Thymus (tissue), 14 donors: Measurements from ENCODE around the gene POTEJ. TPM values are rescaled to one million over a fixed set of nuclear protein-coding genes. Genes with fewer than 3 reads are reported as not detected.
"Not testable (repeated sequence)": the region's sequence is repeated elsewhere in the genome, so short reads cannot be mapped to it uniquely, and the experiment has no call there.

Experiments
- DNase-seq, 9 donors: peaks; one replicate each; pipeline ENCODE4 v3.0.0-alpha.2; 2013; ENCODE audit warnings: low spot score in 9 of 9, low read depth in 6 of 9, missing footprints in 1 of 9
- H3K27ac ChIP-seq, 2 donors: one replicate each; pipeline ENCODE4 v1.5.1; 2013; ENCODE audit warnings: control low read depth in 1 of 2, low read depth in 1 of 2, low read length in 1 of 2, mild to moderate bottlenecking in 1 of 2, moderate library complexity in 1 of 2
- H3K27me3 ChIP-seq, 2 donors: one replicate each; pipeline ENCODE4 v1.5.1; 2013; ENCODE audit warnings: low read length in 1 of 2; ENCODE audit not compliant: control insufficient read depth in 2 of 2, insufficient read depth in 1 of 2
- H3K36me3 ChIP-seq, 2 donors: one replicate each; pipeline ENCODE4 v1.5.1; 2013; ENCODE audit warnings: low read length in 1 of 2, mild to moderate bottlenecking in 1 of 2, moderate library complexity in 1 of 2; ENCODE audit not compliant: control insufficient read depth in 2 of 2, insufficient read depth in 2 of 2
- H3K4me1 ChIP-seq, 2 donors: one replicate each; pipeline ENCODE4 v1.5.1; 2013; ENCODE audit warnings: low read length in 2 of 2; ENCODE audit not compliant: control insufficient read depth in 2 of 2, insufficient read depth in 2 of 2
- H3K4me3 ChIP-seq, 2 donors: one replicate each; pipeline ENCODE4 v1.5.1; 2013; ENCODE audit warnings: low read length in 2 of 2, control low read depth in 1 of 2, mild to moderate bottlenecking in 1 of 2
- H3K9me3 ChIP-seq, 2 donors: one replicate each; pipeline ENCODE4 v1.5.1; 2013; ENCODE audit warnings: low read length in 1 of 2, mild to moderate bottlenecking in 1 of 2; ENCODE audit not compliant: control insufficient read depth in 2 of 2, insufficient read depth in 1 of 2
- WGBS: extraction: QIAGEN DNeasy Blood & Tissue Kit; methylation state at CpG from one replicate; pipeline ENCODE4 v1.1.7; 2013; 5-methylcytosine and 5-hydroxymethylcytosine counted together
- long read RNA-seq, 10 donors: transcript quantifications; one replicate each; lab custom pipeline, GENCODE V29; 2026
- polyA plus RNA-seq: library from polyadenylated mRNA; stranded (reverse); fragments of 200-250 nt; gene quantifications from one replicate; pipeline ENCODE4 v1.2.3, GENCODE V29; 2013
- total RNA-seq: library from RNA; stranded (reverse); fragments of 120-200 nt; gene quantifications from one replicate; pipeline ENCODE4 v1.2.4, GENCODE V29; 2013
- donor health status: healthy.

POTEJ gene
- total RNA-seq (0.09 TPM), polyA plus RNA-seq (0.02 TPM)
- long read RNA-seq, donor 1 = 0 reads
- long read RNA-seq, donor 2, partial matches to known transcripts = 0 of 71 reads
- long read RNA-seq, donor 2, other reads (novel, unspliced or antisense) = 71 of 71 reads
- long read RNA-seq, donor 3 = 0 reads
- long read RNA-seq, donor 4 = 0 reads
- long read RNA-seq, donor 5, partial matches to known transcripts = 6 of 6 reads
- long read RNA-seq, donor 5, other reads (novel, unspliced or antisense) = 0 of 6 reads
- long read RNA-seq, donor 6 = 0 reads
- long read RNA-seq, donor 7, partial matches to known transcripts = 0 of 14 reads
- long read RNA-seq, donor 7, other reads (novel, unspliced or antisense) = 14 of 14 reads
- long read RNA-seq, donor 8 = 0 reads
- long read RNA-seq, donor 9 = 0 reads
- long read RNA-seq, donor 10 = 0 reads

- DNase-seq, H3K27me3 ChIP-seq, H3K27ac ChIP-seq, H3K9me3 ChIP-seq, H3K36me3 ChIP-seq, H3K4me1 ChIP-seq, H3K4me3 ChIP-seq: not testable (repeated sequence)
- 95% methylated on average over 3 of the region's 13 CpGs for WGBS
Measured at GRCh38 chr2:130611140-130611539, at the start of gene POTEJ. Gene POTEJ (plus strand): TSS chr2:130611440. CDS start chr2:130611533, 93 bp downstream.

GRCh38 chr2:130566165-130566564 is 45.1 kb upstream of the POTEJ start:
- not testable (repeated sequence) for H3K4me1 ChIP-seq, H3K27ac ChIP-seq, DNase-seq, H3K9me3 ChIP-seq, H3K36me3 ChIP-seq, H3K27me3 ChIP-seq, H3K4me3 ChIP-seq
- no CpG with 5 or more reads among the region's 4 CpGs for WGBS

GRCh38 chr2:130571929-130572328 is 39.3 kb upstream of the POTEJ start:
- DNase-seq = not testable (repeated sequence)

GRCh38 chr2:130574230-130574629 is 37.0 kb upstream of the POTEJ start:
- H3K27ac ChIP-seq, H3K4me1 ChIP-seq, H3K4me3 ChIP-seq, H3K27me3 ChIP-seq, H3K9me3 ChIP-seq, DNase-seq, H3K36me3 ChIP-seq: not testable (repeated sequence)
- WGBS = 88% methylated on average over 7 of the region's 13 CpGs

More at GRCh38 chr2:130571929-130572328, 39.3 kb upstream of the POTEJ start:
- H3K27ac ChIP-seq, H3K4me3 ChIP-seq, H3K27me3 ChIP-seq, H3K4me1 ChIP-seq, H3K36me3 ChIP-seq, H3K9me3 ChIP-seq: not testable (repeated sequence)
- WGBS = no CpG with 5 or more reads among the region's 3 CpGs

- no CpG with 5 or more reads among the region's 8 CpGs for WGBS
- H3K36me3 ChIP-seq, H3K27me3 ChIP-seq, H3K9me3 ChIP-seq, DNase-seq, H3K4me3 ChIP-seq, H3K27ac ChIP-seq, H3K4me1 ChIP-seq: not testable (repeated sequence)
Measured at GRCh38 chr2:130576209-130576784, 34.9 kb upstream of the POTEJ start.

- H3K27ac ChIP-seq, H3K9me3 ChIP-seq, H3K27me3 ChIP-seq, DNase-seq, H3K4me3 ChIP-seq, H3K4me1 ChIP-seq, H3K36me3 ChIP-seq: not testable (repeated sequence)
- no CpG with 5 or more reads among the region's 4 CpGs for WGBS
Measured at GRCh38 chr2:130577559-130577958, 33.7 kb upstream of the POTEJ start.

GRCh38 chr2:130579121-130579520 is 32.1 kb upstream of the POTEJ start:
- not testable (repeated sequence) for DNase-seq, H3K27ac ChIP-seq, H3K9me3 ChIP-seq, H3K36me3 ChIP-seq, H3K4me1 ChIP-seq, H3K27me3 ChIP-seq, H3K4me3 ChIP-seq
- 93% methylated on average over 5 of the region's 7 CpGs for WGBS

GRCh38 chr2:130581491-130581890 is 29.7 kb upstream of the POTEJ start:
- H3K27ac ChIP-seq, DNase-seq, H3K27me3 ChIP-seq, H3K9me3 ChIP-seq, H3K36me3 ChIP-seq, H3K4me1 ChIP-seq, H3K4me3 ChIP-seq: not testable (repeated sequence)
- WGBS = 92% methylated on average over 6 of the region's 7 CpGs

GRCh38 chr2:130582970-130583369 is 28.3 kb upstream of the POTEJ start:
- H3K27me3 ChIP-seq, H3K36me3 ChIP-seq, DNase-seq, H3K9me3 ChIP-seq, H3K27ac ChIP-seq, H3K4me3 ChIP-seq, H3K4me1 ChIP-seq: not testable (repeated sequence)
- WGBS = 68% methylated on average over 3 of the region's 7 CpGs
